ENCODE measurements around the gene TOR3A.
"Not testable (repeated sequence)": the region's sequence is repeated elsewhere in the genome, so short reads cannot be mapped to it uniquely, and the experiment has no call there.

The TOR3A gene

DNA sequence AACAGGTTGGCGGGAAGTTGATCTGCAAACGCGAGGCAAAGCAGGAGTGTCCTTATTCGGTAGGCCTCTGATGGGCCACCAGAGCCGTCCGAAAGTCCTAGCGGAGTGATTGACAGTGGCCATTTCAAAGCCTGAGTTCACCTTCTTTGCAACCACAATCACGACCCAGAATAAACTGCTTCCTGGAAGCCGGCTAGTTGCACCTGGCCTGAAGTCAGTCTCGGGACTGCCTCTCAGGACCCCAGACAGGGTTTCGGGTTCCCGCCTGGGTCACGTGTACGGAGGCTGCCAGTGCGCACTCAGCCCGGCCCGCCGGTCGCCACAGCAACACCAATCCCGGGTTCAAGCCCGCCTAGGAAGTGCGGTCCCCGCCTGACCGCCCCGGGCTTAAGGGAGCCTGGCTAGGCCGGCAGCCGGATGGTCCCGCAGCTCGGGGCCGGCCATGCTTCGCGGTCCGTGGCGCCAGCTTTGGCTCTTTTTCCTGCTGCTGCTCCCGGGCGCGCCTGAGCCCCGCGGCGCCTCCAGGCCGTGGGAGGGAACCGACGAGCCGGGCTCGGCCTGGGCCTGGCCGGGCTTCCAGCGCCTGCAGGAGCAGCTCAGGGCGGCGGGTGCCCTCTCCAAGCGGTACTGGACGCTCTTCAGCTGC lies at the start of gene TOR3A:
Gene TOR3A (plus strand): TSS at position 384 of the 646 bp plus-strand sequence. CDS start 59 bp downstream, at position 443.
- DNase-seq (ENCODE audit: low read depth) = peak; percentile 62

GRCh38 chr1:179034720-179035119 lies 47.1 kb upstream of the TOR3A start:
- DNase-seq (ENCODE audit: low read depth) = no peak

- DNase-seq (ENCODE audit: low read depth) = no peak
Measured at GRCh38 chr1:179036844-179037465, 44.9 kb upstream of the TOR3A start.

DNA sequence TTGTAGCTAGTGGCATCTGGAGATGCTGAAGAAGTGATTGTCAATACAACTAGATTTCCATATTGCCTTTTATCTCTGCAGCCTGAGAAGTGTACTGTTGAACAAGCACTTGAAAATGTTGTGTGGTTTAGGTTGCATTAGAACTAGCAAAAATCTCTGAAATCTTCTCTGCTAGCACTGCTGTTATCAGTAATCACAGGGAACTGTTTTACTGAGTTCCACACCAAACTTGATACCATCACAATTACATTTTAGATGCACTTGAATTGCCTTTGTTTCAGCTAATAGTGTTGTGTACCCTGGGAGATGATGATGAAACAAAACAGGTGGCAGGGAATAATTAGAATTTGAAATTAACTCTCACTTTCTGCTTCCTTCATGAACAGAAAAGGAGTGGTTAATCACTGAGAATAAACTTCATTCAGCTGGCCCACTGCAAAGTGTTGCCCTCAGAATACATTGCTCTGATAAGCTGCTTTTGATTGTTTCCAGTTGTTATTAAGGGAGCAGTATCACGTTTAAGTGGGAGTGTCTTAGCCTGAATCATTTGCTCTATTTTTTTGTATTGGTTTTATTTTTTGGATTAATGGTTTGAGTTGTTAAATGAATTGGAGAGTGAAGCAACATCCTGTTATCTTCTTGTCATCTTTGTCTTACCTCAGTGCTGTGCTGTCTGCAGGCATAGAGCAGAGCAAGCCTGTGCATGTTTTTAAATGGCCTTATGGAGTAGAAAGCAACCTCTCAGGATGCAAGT lies 43.2 kb upstream of the TOR3A start:
- DNase-seq (ENCODE audit: low read depth) = no peak

GRCh38 chr1:179039502-179040174 lies 42.2 kb upstream of the TOR3A start:
- not testable (repeated sequence) for DNase-seq (ENCODE audit: low read depth)

GRCh38 chr1:179040175-179040551 lies 41.7 kb upstream of the TOR3A start:
- not testable (repeated sequence) for DNase-seq (ENCODE audit: low read depth)

DNA sequence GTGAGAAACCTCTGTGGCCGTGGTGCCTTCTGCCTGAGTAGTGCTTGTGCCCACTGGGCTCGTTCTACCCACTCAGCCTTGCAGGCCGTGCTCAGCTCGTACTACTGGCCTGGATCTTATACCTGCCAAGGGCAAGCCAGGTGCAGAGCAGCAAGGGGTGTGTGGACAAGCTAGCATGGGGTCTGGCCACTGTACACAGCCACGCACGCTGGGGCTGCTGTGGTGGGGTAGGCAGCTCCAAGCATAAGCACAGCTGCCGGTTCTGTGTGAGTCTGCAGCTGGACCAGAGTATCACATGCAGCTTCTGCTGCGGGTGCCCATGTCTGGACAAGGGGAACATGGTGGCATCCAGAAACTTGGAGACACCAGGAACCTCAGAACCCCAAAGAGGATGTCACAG lies 39.8 kb upstream of the TOR3A start:
- DNase-seq (ENCODE audit: low read depth) = no peak

- no peak for DNase-seq (ENCODE audit: low read depth)
Measured at GRCh38 chr1:179042700-179043099, 39.2 kb upstream of the TOR3A start.

DNA sequence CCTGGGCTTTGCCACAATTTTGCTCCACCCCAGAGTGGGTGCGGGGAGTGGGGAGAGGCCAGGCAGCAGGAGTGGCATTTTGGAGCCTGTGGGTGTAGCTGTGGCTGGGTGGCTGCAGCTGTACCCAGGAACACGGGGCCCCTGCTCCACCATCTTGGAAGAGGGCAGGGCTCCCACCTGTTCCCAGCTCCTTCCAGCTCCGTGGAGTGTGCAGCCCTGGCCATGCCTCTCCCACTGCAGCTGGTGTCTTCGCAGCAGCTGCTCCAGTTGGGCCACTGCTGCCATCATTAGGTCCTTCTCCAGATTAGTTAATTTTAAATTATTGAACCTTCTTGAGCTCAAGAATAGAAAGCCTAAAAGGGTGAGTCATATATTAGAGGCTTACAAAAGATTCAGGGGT lies 38.6 kb upstream of the TOR3A start:
- DNase-seq (ENCODE audit: low read depth) = no peak

GRCh38 chr1:179043907-179044306 lies 38.0 kb upstream of the TOR3A start:
- DNase-seq (ENCODE audit: low read depth) = no peak

GRCh38 chr1:179046808-179047635 lies 34.8 kb upstream of the TOR3A start:
- DNase-seq (ENCODE audit: low read depth) = no peak

- no peak for DNase-seq (ENCODE audit: low read depth)
Measured at GRCh38 chr1:179047636-179047997, 34.3 kb upstream of the TOR3A start.

- no peak for DNase-seq (ENCODE audit: low read depth)
Measured at GRCh38 chr1:179048339-179049124, 33.3 kb upstream of the TOR3A start.

DNA sequence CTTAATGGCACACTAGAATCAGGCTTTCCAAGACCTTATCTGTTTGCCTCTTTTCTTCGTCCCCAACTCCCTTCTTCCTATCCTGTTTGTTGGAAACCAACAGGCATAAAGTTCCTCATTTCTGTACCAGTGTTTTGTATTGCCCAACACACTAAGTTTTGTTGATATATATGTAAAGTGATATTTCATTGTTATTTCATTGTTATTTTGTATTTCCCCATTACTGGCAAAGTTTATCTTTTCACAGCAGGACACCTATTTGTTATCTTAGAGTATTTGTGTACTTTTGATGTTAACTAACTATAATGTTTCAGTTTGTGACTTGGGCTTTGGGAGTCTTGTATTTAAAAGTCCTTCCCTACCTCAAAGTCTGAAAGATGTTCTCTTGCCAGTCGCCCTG lies 29.1 kb upstream of the TOR3A start:
- DNase-seq (ENCODE audit: low read depth) = no peak

DNA sequence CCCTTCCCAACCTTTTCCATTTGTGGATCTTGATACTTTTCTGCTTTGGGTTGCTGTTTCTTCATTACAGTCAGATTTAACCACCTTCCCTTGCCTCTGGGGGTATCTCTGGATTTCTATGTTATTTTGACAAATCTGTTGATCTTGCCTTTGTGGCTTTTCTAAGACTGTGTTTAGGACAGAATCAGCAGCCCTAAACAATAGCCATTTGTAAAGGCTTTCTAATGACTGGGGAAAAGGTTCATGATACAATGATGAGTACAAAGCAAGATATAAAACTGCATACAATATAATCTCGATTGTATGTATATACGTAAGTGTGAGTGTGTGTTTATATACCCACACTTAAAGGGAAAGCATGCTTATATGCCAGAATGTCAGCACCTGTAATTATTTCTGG lies 28.4 kb upstream of the TOR3A start:
- DNase-seq (ENCODE audit: low read depth) = no peak

- DNase-seq (ENCODE audit: low read depth) = no peak
Measured at GRCh38 chr1:179055937-179056336, 25.9 kb upstream of the TOR3A start.

DNA sequence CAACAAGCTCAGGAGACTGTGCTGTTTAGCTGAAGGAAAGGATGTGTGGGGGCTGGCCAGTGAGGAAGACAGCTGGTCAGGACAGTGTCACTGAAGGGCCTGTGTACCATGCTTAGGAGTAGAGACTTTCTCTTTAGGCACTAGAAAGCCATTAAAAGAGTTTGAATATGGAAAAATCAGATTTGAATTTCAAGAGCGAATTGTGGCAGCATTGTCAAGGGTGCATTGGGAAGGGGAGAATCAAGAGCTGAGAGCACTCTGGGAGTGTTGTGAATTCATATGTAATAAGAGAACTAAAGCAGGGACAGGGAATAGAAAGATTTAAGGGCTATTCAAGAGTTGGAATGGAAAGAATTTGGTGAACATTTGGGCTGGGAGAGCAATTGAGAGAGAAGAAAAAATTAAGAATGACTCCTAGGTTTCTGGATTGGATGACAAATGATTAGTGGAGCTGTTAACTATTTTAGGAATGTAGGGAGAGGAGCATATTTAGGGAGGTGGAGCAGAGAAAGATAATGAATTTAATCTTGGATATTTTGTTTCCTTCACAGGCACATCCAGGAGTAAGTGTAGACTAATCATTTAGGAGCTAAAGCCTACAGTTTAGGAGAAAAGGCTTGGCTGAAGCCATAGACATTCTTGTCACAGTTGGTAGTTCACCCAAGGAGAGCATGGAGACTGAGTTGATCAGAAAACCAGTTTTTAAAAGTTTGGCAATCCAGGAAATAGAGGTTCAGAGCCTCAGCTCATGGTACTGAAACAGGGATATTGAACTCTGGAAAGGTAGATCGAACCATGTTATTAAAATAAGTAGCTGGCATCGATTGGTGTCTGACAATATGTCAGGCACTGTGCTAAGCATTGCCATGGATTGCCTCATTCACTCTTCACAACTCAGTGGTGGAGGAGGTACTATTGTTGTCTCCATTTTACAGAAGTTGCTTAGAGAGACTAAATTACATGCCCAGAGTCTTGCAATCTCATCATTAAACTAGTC lies 23.1 kb upstream of the TOR3A start:
- peak; percentile 72 for DNase-seq (ENCODE audit: low read depth)

DNA sequence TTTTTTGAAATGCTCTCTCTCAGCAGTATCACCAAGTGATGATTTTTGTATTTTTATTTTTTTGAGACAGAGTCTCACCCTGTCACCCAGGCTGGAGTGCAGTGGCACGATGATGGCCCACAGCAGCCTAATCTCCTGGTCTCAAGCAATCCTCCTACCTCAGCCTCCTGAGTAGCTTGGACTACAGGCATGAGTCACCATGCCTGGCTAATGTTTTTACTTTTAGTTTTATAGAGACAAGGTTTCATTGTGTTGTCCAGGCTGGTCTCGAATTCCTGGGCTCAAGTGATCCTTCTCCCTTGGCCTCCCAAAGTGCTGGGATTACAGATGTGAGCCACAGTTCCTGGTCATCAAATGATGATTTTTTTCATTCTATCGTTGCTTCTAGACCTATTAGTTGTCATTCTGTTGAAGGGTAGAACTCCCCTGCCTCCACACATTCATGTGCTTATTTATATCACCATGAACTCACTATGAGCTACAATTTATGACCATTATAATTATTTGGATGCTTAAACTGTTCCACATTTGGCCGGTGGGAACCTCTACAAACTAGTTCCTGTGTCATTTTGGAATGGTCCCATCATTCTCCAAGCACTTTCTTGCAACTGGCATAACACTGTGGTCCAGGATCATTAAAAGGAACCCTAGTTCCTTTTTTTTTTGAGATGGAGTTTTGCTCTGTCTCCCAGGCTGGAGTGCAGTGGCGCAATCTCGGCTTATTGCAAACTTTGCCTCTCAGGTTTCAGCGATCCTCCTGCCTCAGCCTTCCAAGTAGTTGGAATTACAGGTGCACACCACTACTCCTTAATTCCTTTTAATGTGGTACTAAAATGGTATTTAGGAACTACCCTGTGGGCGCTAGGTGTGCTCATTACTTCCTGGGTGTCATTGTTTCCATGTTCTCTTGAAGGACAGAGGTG lies 20.2 kb upstream of the TOR3A start:
- no peak for DNase-seq (ENCODE audit: low read depth)

GRCh38 chr1:179066471-179066870 lies 15.4 kb upstream of the TOR3A start:
- DNase-seq (ENCODE audit: low read depth) = no peak

All from HS-27A (cell line).